Activated CD8-positive, alpha-beta memory T cell treated with anti-CD3 and anti-CD28 coated beads, Interleukin-2, amount 50 U/mL, for 24 hours (primary cell): Measurements from ENCODE around the gene C1QTNF1.

Experiments used
- DNase-seq: peaks from one replicate; pipeline ENCODE4 v3.0.0-alpha.2; 2020; ENCODE audit errors: extremely low read depth

Gene C1QTNF1

GRCh38 chr17:79023886-79024771 lies at the start of gene C1QTNF1:
Gene C1QTNF1, plus strand, starts transcription at chr17:79024169. Its CDS starts 19,800 bp downstream, at chr17:79043969.
- no peak for DNase-seq

GRCh38 chr17:78974635-78975591 lies 49.1 kb upstream of the C1QTNF1 start:
- DNase-seq: no peak

GRCh38 chr17:78976907-78977680 lies 46.9 kb upstream of the C1QTNF1 start:
- no peak for DNase-seq

GRCh38 chr17:78977681-78977943 lies 46.4 kb upstream of the C1QTNF1 start:
- DNase-seq: no peak

- DNase-seq: no peak
These were observed 45.7 kb upstream of the C1QTNF1 start for GRCh38 chr17:78977997-78978973.

GRCh38 chr17:78979780-78980623 lies 44.0 kb upstream of the C1QTNF1 start, which contains the start of gene LGALS3BP:
Gene LGALS3BP, minus strand, starts transcription at chr17:78979923. Its CDS starts 2,732 bp downstream, at chr17:78977191.
- no peak for DNase-seq

GRCh38 chr17:78980624-78980972 lies 43.4 kb upstream of the C1QTNF1 start:
- DNase-seq: no peak

- no peak for DNase-seq
These were observed 42.7 kb upstream of the C1QTNF1 start for GRCh38 chr17:78981010-78981888.

- no peak for DNase-seq
These were observed 38.6 kb upstream of the C1QTNF1 start for GRCh38 chr17:78985395-78985794.

GRCh38 chr17:78986048-78986648 lies 37.8 kb upstream of the C1QTNF1 start:
- no peak for DNase-seq

GRCh38 chr17:78986649-78987328 lies 37.2 kb upstream of the C1QTNF1 start:
- DNase-seq: no peak

GRCh38 chr17:78988152-78988551 lies 35.8 kb upstream of the C1QTNF1 start:
- no peak for DNase-seq

GRCh38 chr17:78990349-78991016 lies 33.5 kb upstream of the C1QTNF1 start:
- DNase-seq: no peak

- DNase-seq: no peak
These were observed 32.8 kb upstream of the C1QTNF1 start for GRCh38 chr17:78991017-78991738.

- DNase-seq: no peak
These were observed 31.9 kb upstream of the C1QTNF1 start for GRCh38 chr17:78991906-78992532.
